ENCODE measurements around the gene FAM161B. TPM values are rescaled to one million over a fixed set of nuclear protein-coding genes. Genes with fewer than 3 reads are reported as not detected.
"Not testable (repeated sequence)": the region's sequence is repeated elsewhere in the genome, so short reads cannot be mapped to it uniquely, and the experiment has no call there.

Gene FAM161B
- total RNA-seq, 1 donor from 2014 or later: 3.7 TPM

GRCh38 chr14:73996731-73997107 lies 46.8 kb upstream of the FAM161B start:
- H3K4me3 Mint-ChIP-seq (ENCODE audit: low read depth): peak overlapping the region; percentile 51
- H3K27ac Mint-ChIP-seq: peak overlapping the region; percentile 96
- no peaks in the 10 kb centered on the region for H3K27me3 Mint-ChIP-seq
- no peak for DNase-seq (ENCODE audit: low spot score, unreplicated experiment)
- peaks cover 5% of the 10 kb centered on the region for H3K36me3 Mint-ChIP-seq (ENCODE audit: insufficient read depth)
- no peaks in the 10 kb centered on the region for H3K9me3 Mint-ChIP-seq (ENCODE audit: low read depth)
- no peak for TF ChIP-seq CTCF (IDR thresholded peaks at IDR 0.05; ENCODE audit: unreplicated experiment)
- H3K4me1 Mint-ChIP-seq (ENCODE audit: low read depth): peaks cover 46% of the 10 kb centered on the region

- DNase-seq (ENCODE audit: low spot score, unreplicated experiment): no peak
- peak overlapping the region; percentile 12 for H3K4me3 Mint-ChIP-seq (ENCODE audit: low read depth)
- no peaks in the 10 kb centered on the region for H3K9me3 Mint-ChIP-seq (ENCODE audit: low read depth)
- TF ChIP-seq CTCF (IDR thresholded peaks at IDR 0.05; ENCODE audit: unreplicated experiment): no peak
- H3K27ac Mint-ChIP-seq: peak overlapping the region; percentile 96
- no peaks in the 10 kb centered on the region for H3K27me3 Mint-ChIP-seq
- H3K4me1 Mint-ChIP-seq (ENCODE audit: low read depth): peaks cover 49% of the 10 kb centered on the region
- H3K36me3 Mint-ChIP-seq (ENCODE audit: insufficient read depth): peaks cover 5% of the 10 kb centered on the region
Measured at GRCh38 chr14:73995977-73996378, 46.1 kb upstream of the FAM161B start.

GRCh38 chr14:73994926-73995325 lies 45.0 kb upstream of the FAM161B start:
- H3K4me1 Mint-ChIP-seq (ENCODE audit: low read depth): peaks cover 50% of the 10 kb centered on the region
- not testable (repeated sequence) for DNase-seq (ENCODE audit: low spot score, unreplicated experiment); H3K27me3 Mint-ChIP-seq; H3K4me3 Mint-ChIP-seq (ENCODE audit: low read depth); H3K36me3 Mint-ChIP-seq (ENCODE audit: insufficient read depth); H3K9me3 Mint-ChIP-seq (ENCODE audit: low read depth)
- peak overlapping the region; percentile 19 for H3K27ac Mint-ChIP-seq

DNA sequence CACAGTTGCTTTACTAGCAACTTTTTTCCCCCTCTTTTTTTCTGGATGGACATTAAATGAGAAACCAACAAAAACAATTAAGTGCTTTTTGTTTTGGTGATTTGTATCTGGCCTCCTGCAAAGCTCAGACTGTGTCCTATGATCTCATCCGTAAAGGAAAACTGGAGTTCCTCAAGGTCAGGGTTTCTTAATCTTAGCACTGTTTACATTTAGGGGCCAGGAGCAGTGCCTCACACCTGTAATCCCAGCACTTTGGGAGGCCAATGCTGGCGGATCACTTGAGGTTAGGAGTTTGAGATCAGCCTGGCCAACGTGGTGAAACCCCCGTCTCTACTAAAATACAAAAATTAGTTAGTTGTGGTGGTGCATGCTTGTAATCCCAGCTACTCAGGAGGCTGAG lies 41.2 kb upstream of the FAM161B start:
- H3K36me3 Mint-ChIP-seq (ENCODE audit: insufficient read depth): peaks cover 12% of the 10 kb centered on the region
- peaks cover 21% of the 10 kb centered on the region for H3K4me1 Mint-ChIP-seq (ENCODE audit: low read depth)
- no peak for DNase-seq (ENCODE audit: low spot score, unreplicated experiment)
- H3K27me3 Mint-ChIP-seq: no peaks in the 10 kb centered on the region
- H3K27ac Mint-ChIP-seq: no peak overlapping the region
- TF ChIP-seq CTCF (IDR thresholded peaks at IDR 0.05; ENCODE audit: unreplicated experiment): no peak
- H3K4me3 Mint-ChIP-seq (ENCODE audit: low read depth): no peak overlapping the region
- H3K9me3 Mint-ChIP-seq (ENCODE audit: low read depth): no peaks in the 10 kb centered on the region

DNA sequence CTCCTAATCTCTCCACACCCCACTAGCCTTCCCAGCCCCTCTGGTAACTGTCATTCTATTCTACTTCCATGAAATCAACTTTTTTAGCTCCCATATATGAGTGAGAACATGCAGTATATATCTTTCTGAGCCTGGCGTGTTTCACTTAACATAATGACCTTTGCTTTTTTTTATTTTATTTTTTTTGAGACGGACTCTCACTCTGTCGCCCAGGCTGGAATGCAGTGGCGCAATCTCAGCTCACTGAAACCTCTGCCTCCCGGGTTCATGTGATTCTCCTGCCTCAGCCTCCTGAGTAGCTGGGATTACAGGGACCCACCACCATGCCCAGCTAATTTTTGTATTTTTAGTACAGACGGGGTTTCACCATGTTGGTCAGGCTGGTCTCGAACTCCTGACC lies 38.8 kb upstream of the FAM161B start:
- not testable (repeated sequence) for H3K27me3 Mint-ChIP-seq; H3K27ac Mint-ChIP-seq; H3K4me1 Mint-ChIP-seq (ENCODE audit: low read depth); H3K9me3 Mint-ChIP-seq (ENCODE audit: low read depth); DNase-seq (ENCODE audit: low spot score, unreplicated experiment); H3K4me3 Mint-ChIP-seq (ENCODE audit: low read depth)
- peaks cover 18% of the 10 kb centered on the region for H3K36me3 Mint-ChIP-seq (ENCODE audit: insufficient read depth)

DNA sequence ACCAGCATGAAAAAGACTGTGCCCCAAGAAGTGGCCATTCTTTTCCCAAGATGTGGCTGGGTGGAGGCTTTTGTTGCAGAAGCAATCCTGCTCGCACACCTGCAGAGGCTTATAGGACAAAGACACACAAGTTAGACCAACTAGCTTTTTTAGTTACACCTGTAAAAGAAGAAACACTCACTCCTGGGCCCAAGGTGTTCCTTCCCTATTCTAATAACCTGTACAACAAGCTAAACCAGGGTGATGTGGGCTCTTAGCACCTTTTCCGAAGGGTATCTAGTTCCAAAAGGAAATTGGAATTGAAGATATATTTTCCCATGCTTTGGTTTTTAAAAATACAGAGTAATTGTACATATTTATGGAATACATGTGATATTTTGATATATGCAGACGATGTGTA lies 38.2 kb upstream of the FAM161B start:
- no peak for TF ChIP-seq CTCF (IDR thresholded peaks at IDR 0.05; ENCODE audit: unreplicated experiment)
- no peak overlapping the region for H3K27ac Mint-ChIP-seq
- no peaks in the 10 kb centered on the region for H3K9me3 Mint-ChIP-seq (ENCODE audit: low read depth)
- peaks cover 4% of the 10 kb centered on the region for H3K4me1 Mint-ChIP-seq (ENCODE audit: low read depth)
- no peak for DNase-seq (ENCODE audit: low spot score, unreplicated experiment)
- H3K27me3 Mint-ChIP-seq: no peaks in the 10 kb centered on the region
- H3K4me3 Mint-ChIP-seq (ENCODE audit: low read depth): no peak overlapping the region
- H3K36me3 Mint-ChIP-seq (ENCODE audit: insufficient read depth): peaks cover 18% of the 10 kb centered on the region

Data from progenitor cell of endocrine pancreas (in vitro differentiated cells).